Upper lobe of right lung (tissue), 1 donor: ENCODE measurements around the gene FAM200C. TPM values are rescaled to one million over a fixed set of nuclear protein-coding genes. Genes with fewer than 3 reads are reported as not detected.

Experiments
- ATAC-seq: fragments of 200-7000 bp; cut with Tn5 transposase; one replicate; pipeline ENCODE4 v1.9.1; 2020; ENCODE audit warnings: mild to moderate bottlenecking, moderate library complexity
- DNase-seq: peaks from one replicate; pipeline ENCODE4 v3.0.0-alpha.2; 2020
- H3K27ac ChIP-seq: fragments of 200-600 bp; one replicate; pipeline ENCODE4 v1.8.0; 2022
- H3K27me3 ChIP-seq: fragments of 200-600 bp; one replicate; pipeline ENCODE4 v1.8.0; 2022; ENCODE audit warnings: mild to moderate bottlenecking
- H3K36me3 ChIP-seq: fragments of 200-600 bp; one replicate; pipeline ENCODE4 v1.8.0; 2022
- H3K4me1 ChIP-seq: fragments of 200-600 bp; one replicate; pipeline ENCODE4 v1.8.0; 2022
- H3K4me3 ChIP-seq: fragments of 200-600 bp; one replicate; pipeline ENCODE4 v1.8.0; 2022; ENCODE audit warnings: mild to moderate bottlenecking
- H3K9me3 ChIP-seq: fragments of 200-600 bp; one replicate; pipeline ENCODE4 v1.8.0; 2022
- intact Hi-C: fragments of 100-400 bp; cut with DNase I; formaldehyde crosslinking; loops from one replicate; pipeline ENCODE4 v1.11.0; 2022
- total RNA-seq: library from RNA; stranded (reverse); fragmentation: NEBNext Ultra II Directional; extraction: Animal tissue kit (Norgen Biotek cat#: 25700); gene quantifications from one replicate; pipeline ENCODE4 v1.2.1, GENCODE V29; 2021
- TF ChIP-seq, protein P1 (sequence below): fragments of 200-600 bp; IDR thresholded peaks from one replicate; pipeline ENCODE4 v1.8.0; 2022; ENCODE audit warnings: antibody characterized with exemption
- donor health status: DM: no; HTN: yes; CAD: no; lungs with severe emphysema.

FAM200C gene
- total RNA-seq, 1 donor from 2014 or later, result 2.8 TPM

DNA sequence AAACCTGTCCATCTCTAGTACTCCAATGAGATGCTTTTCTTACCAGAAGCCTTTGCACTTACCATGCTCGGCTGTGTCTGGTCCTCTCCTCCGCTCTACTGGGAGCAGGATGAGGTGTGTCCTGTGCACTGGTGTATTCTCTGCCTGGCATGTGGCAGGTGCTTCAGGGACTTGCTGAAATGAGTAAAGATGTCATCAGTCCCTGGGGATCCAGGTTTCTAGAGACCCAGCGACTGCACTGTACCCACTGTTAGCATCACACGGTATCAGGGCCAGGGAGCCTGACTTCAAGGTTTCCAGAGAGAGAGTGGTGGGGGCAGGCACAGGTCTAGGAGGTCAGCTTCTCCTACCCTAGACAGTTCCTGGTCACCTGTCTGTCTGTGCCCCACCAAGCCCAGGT is 32.3 kb upstream of the FAM200C start:
- ATAC-seq (no peak), DNase-seq (no peak)
- Histone ChIP-seq H3K36me3 (no peaks in the 10 kb centered on the region), H3K4me1 (peaks cover 2% of the 10 kb centered on the region), H3K9me3 (no peaks in the 10 kb centered on the region), H3K4me3 (no peak overlapping the region), H3K27ac (no peak overlapping the region), H3K27me3 (peaks cover 6% of the 10 kb centered on the region)
- intact Hi-C loops, result no loop called here
- TF ChIP-seq, protein P1, sequence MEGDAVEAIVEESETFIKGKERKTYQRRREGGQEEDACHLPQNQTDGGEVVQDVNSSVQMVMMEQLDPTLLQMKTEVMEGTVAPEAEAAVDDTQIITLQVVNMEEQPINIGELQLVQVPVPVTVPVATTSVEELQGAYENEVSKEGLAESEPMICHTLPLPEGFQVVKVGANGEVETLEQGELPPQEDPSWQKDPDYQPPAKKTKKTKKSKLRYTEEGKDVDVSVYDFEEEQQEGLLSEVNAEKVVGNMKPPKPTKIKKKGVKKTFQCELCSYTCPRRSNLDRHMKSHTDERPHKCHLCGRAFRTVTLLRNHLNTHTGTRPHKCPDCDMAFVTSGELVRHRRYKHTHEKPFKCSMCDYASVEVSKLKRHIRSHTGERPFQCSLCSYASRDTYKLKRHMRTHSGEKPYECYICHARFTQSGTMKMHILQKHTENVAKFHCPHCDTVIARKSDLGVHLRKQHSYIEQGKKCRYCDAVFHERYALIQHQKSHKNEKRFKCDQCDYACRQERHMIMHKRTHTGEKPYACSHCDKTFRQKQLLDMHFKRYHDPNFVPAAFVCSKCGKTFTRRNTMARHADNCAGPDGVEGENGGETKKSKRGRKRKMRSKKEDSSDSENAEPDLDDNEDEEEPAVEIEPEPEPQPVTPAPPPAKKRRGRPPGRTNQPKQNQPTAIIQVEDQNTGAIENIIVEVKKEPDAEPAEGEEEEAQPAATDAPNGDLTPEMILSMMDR, result no peak

DNA sequence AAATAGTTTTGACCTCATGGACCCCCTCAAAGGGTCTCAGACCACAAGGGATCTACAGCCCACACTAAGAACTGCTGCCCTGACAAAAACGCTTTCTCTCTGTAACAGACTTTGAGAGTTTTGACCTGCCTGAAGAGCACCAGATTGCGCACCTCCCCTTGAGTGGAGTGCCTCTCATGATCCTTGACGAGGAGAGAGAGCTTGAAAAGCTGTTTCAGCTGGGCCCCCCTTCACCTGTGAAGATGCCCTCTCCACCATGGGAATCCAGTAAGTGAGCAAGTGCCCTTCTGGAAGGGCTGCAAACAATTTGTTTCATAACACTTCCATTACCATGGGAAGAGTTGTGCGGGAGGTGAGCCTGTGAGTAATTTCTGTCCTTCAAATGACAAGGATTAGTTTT is 27.8 kb upstream of the FAM200C start:
- intact Hi-C loops, result no loop called here
- Histone ChIP-seq H3K4me1 (peaks cover 5% of the 10 kb centered on the region), H3K27ac (no peak overlapping the region), H3K4me3 (no peak overlapping the region), H3K9me3 (no peaks in the 10 kb centered on the region), H3K27me3 (no peaks in the 10 kb centered on the region), H3K36me3 (no peaks in the 10 kb centered on the region)
- DNase-seq, result peak; percentile 75
- ATAC-seq, result peak; percentile 86
- TF ChIP-seq, protein P1, result no peak

DNA sequence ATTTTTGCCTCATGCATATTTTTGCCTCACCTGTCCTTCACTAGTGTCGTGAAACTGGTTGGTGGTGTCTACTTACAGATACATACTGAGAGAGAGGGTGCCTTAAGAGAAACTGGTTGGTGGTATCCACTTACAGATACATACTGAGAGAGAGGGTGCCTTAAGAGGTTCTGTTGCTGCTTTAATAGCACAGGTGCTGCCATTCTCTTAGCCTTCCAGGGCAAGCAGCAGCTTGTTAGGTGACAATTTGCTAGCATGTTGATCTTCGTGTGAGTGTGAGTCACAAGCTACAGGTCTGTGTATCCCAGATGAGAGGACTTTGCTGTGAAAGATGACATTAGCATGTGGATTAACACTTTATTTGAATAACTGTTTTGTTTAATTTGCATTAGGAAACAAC is 23.2 kb upstream of the FAM200C start:
- Histone ChIP-seq H3K9me3 (no peaks in the 10 kb centered on the region), H3K4me3 (no peak overlapping the region), H3K27ac (no peak overlapping the region), H3K36me3 (no peaks in the 10 kb centered on the region), H3K4me1 (peaks cover 15% of the 10 kb centered on the region), H3K27me3 (no peaks in the 10 kb centered on the region)
- intact Hi-C loops, result no loop called here
- DNase-seq (no peak), ATAC-seq (no peak)
- TF ChIP-seq, protein P1, result no peak

DNA sequence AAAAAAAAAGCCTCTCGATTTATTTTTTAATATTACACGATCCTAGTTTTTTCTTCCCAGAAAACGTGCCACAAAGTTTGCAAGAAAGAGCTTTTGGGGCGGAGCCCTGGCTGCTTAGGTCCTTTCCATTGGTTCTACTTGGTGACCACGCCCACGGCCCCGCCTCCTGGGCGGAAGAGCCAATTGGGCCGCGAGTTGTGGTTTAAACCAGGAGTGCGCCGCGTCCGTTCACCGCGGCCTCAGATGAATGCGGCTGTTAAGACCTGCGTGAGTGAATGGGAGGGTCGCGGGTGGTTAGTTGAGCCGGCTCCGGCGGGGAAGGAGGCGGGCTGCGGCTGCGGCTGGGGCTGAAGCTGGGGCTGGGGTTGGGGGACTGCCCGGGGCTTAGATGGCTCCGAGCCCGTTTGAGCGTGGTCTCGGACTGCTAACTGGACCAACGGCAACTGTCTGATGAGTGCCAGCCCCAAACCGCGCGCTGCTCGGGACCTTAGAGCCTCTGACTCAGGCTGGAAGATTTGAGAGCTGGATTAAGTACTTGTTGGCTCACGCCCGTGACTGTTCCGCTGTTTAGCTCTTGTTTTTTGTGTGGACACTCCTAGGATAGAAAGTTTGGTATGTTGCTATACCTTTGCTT is 21.9 kb upstream of the FAM200C start, which contains the start of gene PTTG1:
Gene PTTG1 (plus strand): TSS at position 231 of the 634 bp plus-strand sequence. CDS start 458 bp downstream, outside the sequence.
- Histone ChIP-seq H3K36me3 (no peaks in the 10 kb centered on the region), H3K27me3 (no peaks in the 10 kb centered on the region), H3K9me3 (no peaks in the 10 kb centered on the region), H3K4me3 (peak within 1 kb of the TSS; percentile 65), H3K27ac (peak within 1 kb of the TSS; percentile 64), H3K4me1 (peaks cover 23% of the 10 kb centered on the region)
- TF ChIP-seq, protein P1, result no peak
- peak; percentile 97 for DNase-seq
- intact Hi-C loops, result no loop called here
- peak; percentile 94 for ATAC-seq

DNA sequence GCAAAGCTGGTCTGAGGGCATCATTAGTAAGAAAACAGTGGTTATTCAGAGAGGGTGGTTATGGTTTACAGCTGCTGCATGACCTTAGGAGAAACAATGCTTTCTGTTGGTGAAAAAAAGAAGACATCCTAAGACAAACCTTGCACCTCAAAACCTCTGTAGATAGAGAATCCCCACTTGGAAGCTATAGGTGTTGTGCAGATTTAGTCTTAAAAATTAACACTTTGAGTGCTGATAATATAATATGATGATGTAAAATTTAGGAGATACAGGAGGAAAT is 20.4 kb upstream of the FAM200C start:
- Histone ChIP-seq H3K27ac (no peak overlapping the region), H3K36me3 (peaks cover 2% of the 10 kb centered on the region), H3K9me3 (no peaks in the 10 kb centered on the region), H3K4me3 (no peak overlapping the region), H3K27me3 (no peaks in the 10 kb centered on the region), H3K4me1 (peaks cover 26% of the 10 kb centered on the region)
- ATAC-seq (no peak), DNase-seq (no peak)
- TF ChIP-seq, protein P1, result no peak
- intact Hi-C loops, result no loop called here
